Mesendoderm (in vitro differentiated cells): ENCODE measurements around the gene ADAM19.

Experiments used
- DNase-seq: peaks from one replicate; pipeline ENCODE4 v3.0.0; 2013
- H2AK5ac ChIP-seq: 2 replicates; pipeline ENCODE4 v1.6.1; 2013; ENCODE audit warnings: low read length, inconsistent platforms
- H2BK120ac ChIP-seq: 2 replicates; pipeline ENCODE4 v1.6.1; 2013; ENCODE audit warnings: low read depth, mild to moderate bottlenecking, low read length, moderate library complexity, mixed read lengths
- H2BK15ac ChIP-seq: replicated peaks from 2 replicates; pipeline ENCODE4 v1.6.1; 2013; ENCODE audit warnings: low read depth, mild to moderate bottlenecking, moderate library complexity
- H2BK5ac ChIP-seq: 2 replicates; pipeline ENCODE4 v1.6.1; 2013; ENCODE audit warnings: low read length, inconsistent platforms
- H3K18ac ChIP-seq: 2 replicates; pipeline ENCODE4 v1.6.1; 2013; ENCODE audit warnings: mild to moderate bottlenecking, low read length, mixed read lengths
- H3K23ac ChIP-seq: one replicate; pipeline ENCODE4 v1.6.1; 2013; ENCODE audit warnings: low read length
- H3K27ac ChIP-seq: 2 replicates; pipeline ENCODE4 v1.5.1; 2013; ENCODE audit warnings: low read depth, mild to moderate bottlenecking, inconsistent platforms, low read length, moderate library complexity
- H3K27me3 ChIP-seq: 2 replicates; pipeline ENCODE4 v1.6.1; 2013; ENCODE audit warnings: low read length, control low read depth, mild to moderate bottlenecking, inconsistent platforms; ENCODE audit not compliant: insufficient read depth, poor library complexity
- H3K36me3 ChIP-seq: 2 replicates; pipeline ENCODE4 v1.6.1; 2013; ENCODE audit warnings: low read length, inconsistent platforms; ENCODE audit not compliant: control insufficient read depth, insufficient read depth
- H3K4ac ChIP-seq: one replicate; pipeline ENCODE4 v1.6.1; 2013; ENCODE audit warnings: low read depth, mild to moderate bottlenecking, low read length, moderate library complexity
- H3K4me1 ChIP-seq: 2 replicates; pipeline ENCODE4 v1.6.1; 2013; ENCODE audit warnings: low read depth, low read length, inconsistent platforms; ENCODE audit not compliant: control insufficient read depth
- H3K4me2 ChIP-seq: 2 replicates; pipeline ENCODE4 v1.6.1; 2013; ENCODE audit warnings: low read length
- H3K4me3 ChIP-seq: 2 replicates; pipeline ENCODE4 v1.5.1; 2013; ENCODE audit warnings: mild to moderate bottlenecking, low read length
- H3K56ac ChIP-seq: one replicate; pipeline ENCODE4 v1.6.1; 2013; ENCODE audit warnings: low read length
- H3K79me1 ChIP-seq: 2 replicates; pipeline ENCODE4 v1.6.1; 2013; ENCODE audit warnings: low read length, inconsistent platforms
- H3K79me2 ChIP-seq: 2 replicates; pipeline ENCODE4 v1.6.1; 2013; ENCODE audit warnings: mild to moderate bottlenecking, low read length; ENCODE audit not compliant: control insufficient read depth, insufficient read depth
- H3K9ac ChIP-seq: 2 replicates; pipeline ENCODE4 v1.6.1; 2013; ENCODE audit warnings: low read length, inconsistent platforms
- H4K5ac ChIP-seq: one replicate; pipeline ENCODE4 v1.6.1; 2013; ENCODE audit warnings: low read length
- H4K8ac ChIP-seq: one replicate; pipeline ENCODE4 v1.6.1; 2013; ENCODE audit warnings: low read depth, mild to moderate bottlenecking, control low read depth, low read length, moderate library complexity
- WGBS: extraction: QIAGEN DNeasy Blood & Tissue Kit; methylation state at CpG from one replicate; pipeline ENCODE4 v1.1.7; 2013; ENCODE audit warnings: low lambda C conversion rate, missing lambda C conversion rate; ENCODE audit not compliant: insufficient coverage; ENCODE audit errors: extremely low coverage; 5-methylcytosine and 5-hydroxymethylcytosine counted together

The ADAM19 gene

GRCh38 chr5:157581901-157582300, 6.3 kb upstream of the ADAM19 start:
- H3K79me1 ChIP-seq: no peaks in the 10 kb centered on the region
- DNase-seq: no peak
- H3K4me3 ChIP-seq: no peak overlapping the region
- H4K5ac ChIP-seq: no peak overlapping the region
- no peak overlapping the region for H2BK15ac ChIP-seq
- H3K18ac ChIP-seq: peak overlapping the region; percentile 5
- peaks cover 9% of the 10 kb centered on the region for H3K4me1 ChIP-seq
- H3K4ac ChIP-seq: no peak overlapping the region
- no peak overlapping the region for H3K27ac ChIP-seq
- no peaks in the 10 kb centered on the region for H3K27me3 ChIP-seq
- H3K4me2 ChIP-seq: no peak overlapping the region
- H3K23ac ChIP-seq: no peak overlapping the region
- no peaks in the 10 kb centered on the region for H3K36me3 ChIP-seq
- H3K9ac ChIP-seq: no peak overlapping the region
- peak overlapping the region; percentile 43 for H2AK5ac ChIP-seq
- H2BK5ac ChIP-seq: no peak overlapping the region
- H3K79me2 ChIP-seq: no peaks in the 10 kb centered on the region
- no peak overlapping the region for H4K8ac ChIP-seq
- no peak overlapping the region for H2BK120ac ChIP-seq
- WGBS: no CpG with 5 or more reads among the region's 5 CpGs
- H3K56ac ChIP-seq: no peak overlapping the region

- H3K9ac ChIP-seq: peak overlapping the region; percentile 47
- no peaks in the 10 kb centered on the region for H3K79me1 ChIP-seq
- H3K27ac ChIP-seq: peak overlapping the region; percentile 99
- H3K36me3 ChIP-seq: no peaks in the 10 kb centered on the region
- H4K5ac ChIP-seq: no peak overlapping the region
- no peak overlapping the region for H2BK15ac ChIP-seq
- peaks cover 12% of the 10 kb centered on the region for H3K4me1 ChIP-seq
- H2BK120ac ChIP-seq: no peak overlapping the region
- WGBS: no CpG with 5 or more reads among the region's 6 CpGs
- H3K18ac ChIP-seq: peak overlapping the region; percentile 57
- H3K27me3 ChIP-seq: no peaks in the 10 kb centered on the region
- H3K56ac ChIP-seq: peak overlapping the region; percentile 90
- H4K8ac ChIP-seq: peak overlapping the region; percentile 87
- peak overlapping the region; percentile 99 for H2BK5ac ChIP-seq
- no peak overlapping the region for H3K23ac ChIP-seq
- peak overlapping the region; percentile 31 for H2AK5ac ChIP-seq
- no peak overlapping the region for H3K4me2 ChIP-seq
- H3K4ac ChIP-seq: peak overlapping the region; percentile 66
- H3K79me2 ChIP-seq: peaks cover 21% of the 10 kb centered on the region
- peak; percentile 65 for DNase-seq
- H3K4me3 ChIP-seq: no peak overlapping the region
These were observed 2.7 kb upstream of the ADAM19 start for GRCh38 chr5:157578079-157578780.

GRCh38 chr5:157576678-157577077, 1.1 kb upstream of the ADAM19 start:
- H3K23ac ChIP-seq: no peak overlapping the region
- peak overlapping the region; percentile 98 for H2BK120ac ChIP-seq
- H3K4me1 ChIP-seq: peaks cover 12% of the 10 kb centered on the region
- peak overlapping the region; percentile 83 for H3K56ac ChIP-seq
- H3K4me2 ChIP-seq: no peak overlapping the region
- H3K18ac ChIP-seq: peak overlapping the region; percentile 98
- peak overlapping the region; percentile 99 for H3K27ac ChIP-seq
- peaks cover 29% of the 10 kb centered on the region for H3K79me2 ChIP-seq
- no CpG with 5 or more reads among the region's 4 CpGs for WGBS
- DNase-seq: peak; percentile 63
- no peak overlapping the region for H2BK15ac ChIP-seq
- no peaks in the 10 kb centered on the region for H3K79me1 ChIP-seq
- peak overlapping the region; percentile 82 for H4K5ac ChIP-seq
- peak overlapping the region; percentile 85 for H3K4ac ChIP-seq
- peak overlapping the region; percentile 76 for H3K9ac ChIP-seq
- H3K27me3 ChIP-seq: no peaks in the 10 kb centered on the region
- no peak overlapping the region for H3K4me3 ChIP-seq
- no peaks in the 10 kb centered on the region for H3K36me3 ChIP-seq
- peak overlapping the region; percentile 98 for H4K8ac ChIP-seq
- H2BK5ac ChIP-seq: peak overlapping the region; percentile 88
- peak overlapping the region; percentile 5 for H2AK5ac ChIP-seq

- H3K27ac ChIP-seq: peak overlapping the region; percentile 97
- H3K56ac ChIP-seq: peak overlapping the region; percentile 98
- peak overlapping the region; percentile 94 for H2BK5ac ChIP-seq
- H3K27me3 ChIP-seq: no peaks in the 10 kb centered on the region
- H3K4me3 ChIP-seq: peak overlapping the region; percentile 93
- H3K4ac ChIP-seq: peak overlapping the region; percentile 96
- H3K18ac ChIP-seq: peak overlapping the region; percentile 98
- no peak overlapping the region for H4K5ac ChIP-seq
- H2BK15ac ChIP-seq: no peak overlapping the region
- no CpG with 5 or more reads among the region's 61 CpGs for WGBS
- H2BK120ac ChIP-seq: peak overlapping the region; percentile 83
- peaks cover 3% of the 10 kb centered on the region for H3K79me1 ChIP-seq
- peak overlapping the region; percentile 77 for H4K8ac ChIP-seq
- H3K23ac ChIP-seq: peak overlapping the region; percentile 80
- peak overlapping the region; percentile 47 for H3K4me2 ChIP-seq
- peaks cover 3% of the 10 kb centered on the region for H3K36me3 ChIP-seq
- H3K9ac ChIP-seq: peak overlapping the region; percentile 82
- peak; percentile 57 for DNase-seq
- peaks cover 45% of the 10 kb centered on the region for H3K79me2 ChIP-seq
- peak overlapping the region; percentile 24 for H2AK5ac ChIP-seq
- peaks cover 20% of the 10 kb centered on the region for H3K4me1 ChIP-seq
These were observed 857 bp downstream of the ADAM19 start for GRCh38 chr5:157574456-157575380.

GRCh38 chr5:157571357-157571827, 4.2 kb downstream of the ADAM19 start:
- Histone ChIP-seq H3K27ac (peak overlapping the region; percentile 67), H3K56ac (peak overlapping the region; percentile 78), H3K79me2 (peaks cover 74% of the 10 kb centered on the region), H3K27me3 (no peaks in the 10 kb centered on the region), H3K36me3 (peaks cover 10% of the 10 kb centered on the region), H3K18ac (peak overlapping the region; percentile 92), H3K4me3 (no peak overlapping the region), H3K4ac (peak overlapping the region; percentile 78), H2BK5ac (peak overlapping the region; percentile 66), H2AK5ac (peak overlapping the region; percentile 61), H4K5ac (no peak overlapping the region), H3K4me1 (peaks cover 9% of the 10 kb centered on the region), H2BK15ac (peak overlapping the region; percentile 28), H4K8ac (no peak overlapping the region), H3K4me2 (peak overlapping the region; percentile 55), H3K23ac (peak overlapping the region; percentile 7), H3K9ac (peak overlapping the region; percentile 64), H3K79me1 (peaks cover 13% of the 10 kb centered on the region), H2BK120ac (peak overlapping the region; percentile 17)
- no CpG with 5 or more reads among the region's 6 CpGs for WGBS
- DNase-seq: peak; percentile 99
